Measurements from ENCODE around the gene ERV3-1. TPM values are rescaled to one million over a fixed set of nuclear protein-coding genes. Genes with fewer than 3 reads are reported as not detected.
"Not testable (repeated sequence)": the region's sequence is repeated elsewhere in the genome, so short reads cannot be mapped to it uniquely, and the experiment has no call there.

The ERV3-1 gene
- total and polyA plus RNA-seq, 2 donors (not counting 3 experiments of a cell fraction or from before 2014, with no cell fraction given): 28.4 to 29.6 TPM

- dilution Hi-C loops (cut with MboI; ENCODE audit: extremely low pct_ligation_motif_present, low sequenced_read_pairs); H3K4me1 ChIP-seq (ENCODE audit: control insufficient read depth, extremely low read depth, insufficient read depth, low read length); intact Hi-C loops (cut with micrococcal nuclease); H3K4me3 ChIP-seq (replicated peaks in 1 of 3; ENCODE audit: insufficient read depth in 1 of 3, low read depth in 1 of 3, low read length in 3 of 3); DNase-seq (ENCODE audit: low read depth, low spot score); POLR2A ChIA-PET; CTCF ChIA-PET; H3K9ac ChIP-seq (replicated peaks; ENCODE audit: extremely low read depth, insufficient read depth, low read length); H3K27ac ChIP-seq (ENCODE audit: insufficient read depth, low read depth, low read length); H3K27me3 ChIP-seq (ENCODE audit: control insufficient read depth in 2 of 2, insufficient read depth in 2 of 2, low read length in 2 of 2); H3K79me2 ChIP-seq (ENCODE audit: control insufficient read depth, insufficient read depth, low read length); H3K36me3 ChIP-seq (ENCODE audit: control insufficient read depth in 2 of 2, extremely low read depth in 1 of 2, insufficient read depth in 2 of 2, low read length in 2 of 2); H3K9me3 ChIP-seq (replicated peaks; ENCODE audit: control insufficient read depth, insufficient read depth, low read length); BruUV-seq (replicated peaks); H3K9me1 ChIP-seq (replicated peaks; ENCODE audit: control insufficient read depth, extremely low read depth, insufficient read depth, low read length); H3K4me2 ChIP-seq (ENCODE audit: insufficient read depth, low read length); H4K20me1 ChIP-seq (replicated peaks; ENCODE audit: control insufficient read depth, extremely low read depth, insufficient read depth, low read length); FAIRE-seq; H2AFZ ChIP-seq (ENCODE audit: low read depth, low read length): not testable (repeated sequence)
These were observed 45.2 kb upstream of the ERV3-1 start for GRCh38 chr7:65051654-65052053.

- H3K27me3 ChIP-seq (ENCODE audit: control insufficient read depth in 2 of 2, insufficient read depth in 2 of 2, low read length in 2 of 2); CTCF ChIA-PET; H3K9me3 ChIP-seq (replicated peaks; ENCODE audit: control insufficient read depth, insufficient read depth, low read length); DNase-seq (ENCODE audit: low read depth, low spot score); H3K4me3 ChIP-seq (replicated peaks in 1 of 3; ENCODE audit: insufficient read depth in 1 of 3, low read depth in 1 of 3, low read length in 3 of 3); POLR2A ChIA-PET; H4K20me1 ChIP-seq (replicated peaks; ENCODE audit: control insufficient read depth, extremely low read depth, insufficient read depth, low read length); H3K9ac ChIP-seq (replicated peaks; ENCODE audit: extremely low read depth, insufficient read depth, low read length); intact Hi-C loops (cut with micrococcal nuclease); H3K27ac ChIP-seq (ENCODE audit: insufficient read depth, low read depth, low read length); H3K4me1 ChIP-seq (ENCODE audit: control insufficient read depth, extremely low read depth, insufficient read depth, low read length); H3K4me2 ChIP-seq (ENCODE audit: insufficient read depth, low read length); H3K36me3 ChIP-seq (ENCODE audit: control insufficient read depth in 2 of 2, extremely low read depth in 1 of 2, insufficient read depth in 2 of 2, low read length in 2 of 2); dilution Hi-C loops (cut with MboI; ENCODE audit: extremely low pct_ligation_motif_present, low sequenced_read_pairs); BruUV-seq (replicated peaks); FAIRE-seq; H3K9me1 ChIP-seq (replicated peaks; ENCODE audit: control insufficient read depth, extremely low read depth, insufficient read depth, low read length); H2AFZ ChIP-seq (ENCODE audit: low read depth, low read length); H3K79me2 ChIP-seq (ENCODE audit: control insufficient read depth, insufficient read depth, low read length): not testable (repeated sequence)
These were observed 44.7 kb upstream of the ERV3-1 start for GRCh38 chr7:65051139-65051538.

GRCh38 chr7:65046329-65046728 is 39.8 kb upstream of the ERV3-1 start:
- H3K9ac ChIP-seq (replicated peaks; ENCODE audit: extremely low read depth, insufficient read depth, low read length); H3K4me3 ChIP-seq (replicated peaks in 1 of 3; ENCODE audit: insufficient read depth in 1 of 3, low read depth in 1 of 3, low read length in 3 of 3); BruUV-seq (replicated peaks); POLR2A ChIA-PET; H3K9me3 ChIP-seq (replicated peaks; ENCODE audit: control insufficient read depth, insufficient read depth, low read length); H3K9me1 ChIP-seq (replicated peaks; ENCODE audit: control insufficient read depth, extremely low read depth, insufficient read depth, low read length); DNase-seq (ENCODE audit: low read depth, low spot score); CTCF ChIA-PET; FAIRE-seq; H3K4me2 ChIP-seq (ENCODE audit: insufficient read depth, low read length); H3K4me1 ChIP-seq (ENCODE audit: control insufficient read depth, extremely low read depth, insufficient read depth, low read length); H3K36me3 ChIP-seq (ENCODE audit: control insufficient read depth in 2 of 2, extremely low read depth in 1 of 2, insufficient read depth in 2 of 2, low read length in 2 of 2); H3K27ac ChIP-seq (ENCODE audit: insufficient read depth, low read depth, low read length); H2AFZ ChIP-seq (ENCODE audit: low read depth, low read length); dilution Hi-C loops (cut with MboI; ENCODE audit: extremely low pct_ligation_motif_present, low sequenced_read_pairs); H4K20me1 ChIP-seq (replicated peaks; ENCODE audit: control insufficient read depth, extremely low read depth, insufficient read depth, low read length); intact Hi-C loops (cut with micrococcal nuclease); H3K27me3 ChIP-seq (ENCODE audit: control insufficient read depth in 2 of 2, insufficient read depth in 2 of 2, low read length in 2 of 2); H3K79me2 ChIP-seq (ENCODE audit: control insufficient read depth, insufficient read depth, low read length): not testable (repeated sequence)

- H3K27me3 ChIP-seq (ENCODE audit: control insufficient read depth in 2 of 2, insufficient read depth in 2 of 2, low read length in 2 of 2); H4K20me1 ChIP-seq (replicated peaks; ENCODE audit: control insufficient read depth, extremely low read depth, insufficient read depth, low read length); intact Hi-C loops (cut with micrococcal nuclease); H3K4me3 ChIP-seq (replicated peaks in 1 of 3; ENCODE audit: insufficient read depth in 1 of 3, low read depth in 1 of 3, low read length in 3 of 3); dilution Hi-C loops (cut with MboI; ENCODE audit: extremely low pct_ligation_motif_present, low sequenced_read_pairs); FAIRE-seq; H3K4me1 ChIP-seq (ENCODE audit: control insufficient read depth, extremely low read depth, insufficient read depth, low read length); H3K27ac ChIP-seq (ENCODE audit: insufficient read depth, low read depth, low read length); H2AFZ ChIP-seq (ENCODE audit: low read depth, low read length); CTCF ChIA-PET; H3K9ac ChIP-seq (replicated peaks; ENCODE audit: extremely low read depth, insufficient read depth, low read length); H3K36me3 ChIP-seq (ENCODE audit: control insufficient read depth in 2 of 2, extremely low read depth in 1 of 2, insufficient read depth in 2 of 2, low read length in 2 of 2); H3K9me1 ChIP-seq (replicated peaks; ENCODE audit: control insufficient read depth, extremely low read depth, insufficient read depth, low read length); DNase-seq (ENCODE audit: low read depth, low spot score); H3K4me2 ChIP-seq (ENCODE audit: insufficient read depth, low read length); H3K9me3 ChIP-seq (replicated peaks; ENCODE audit: control insufficient read depth, insufficient read depth, low read length); BruUV-seq (replicated peaks); POLR2A ChIA-PET; H3K79me2 ChIP-seq (ENCODE audit: control insufficient read depth, insufficient read depth, low read length): not testable (repeated sequence)
These were observed 39.1 kb upstream of the ERV3-1 start for GRCh38 chr7:65045589-65045988.
